Kidney epithelial cell (primary cell): ENCODE measurements around the gene NEDD4L. TPM values are rescaled to one million over a fixed set of nuclear protein-coding genes. Genes with fewer than 3 reads are reported as not detected.

ENCODE experiments used
- DNase-seq: peaks from one replicate; pipeline ENCODE4 v3.0.0-alpha.2; 2010; ENCODE audit warnings: low read depth
- H3K27me3 ChIP-seq: 2 replicates; pipeline ENCODE4 v1.6.0; 2011; ENCODE audit warnings: low read length; ENCODE audit not compliant: control insufficient read depth, insufficient read depth
- H3K36me3 ChIP-seq: 2 replicates; pipeline ENCODE4 v1.5.1; 2011; ENCODE audit warnings: low read length; ENCODE audit not compliant: control insufficient read depth, insufficient read depth
- H3K4me3 ChIP-seq: 2 replicates; pipeline ENCODE4 v1.5.1; 2011; ENCODE audit warnings: low read depth, mild to moderate bottlenecking, control low read depth, low read length
- total RNA-seq: library from RNA; depleted of rRNA; stranded (reverse); fragments of >200 nt; gene quantifications from 2 replicates; pipeline ENCODE4 v1.2.3, GENCODE V29; 2015
- TF ChIP-seq, protein P1 (sequence below): IDR thresholded peaks from 2 replicates; pipeline ENCODE4 v1.5.1; 2011; ENCODE audit warnings: mild to moderate bottlenecking, moderate library complexity, low read length, control low read depth, inconsistent platforms; ENCODE audit not compliant: insufficient read depth, poor library complexity, severe bottlenecking

Gene NEDD4L
- total RNA-seq, 1 donor from 2014 or later: 88.3 TPM

DNA sequence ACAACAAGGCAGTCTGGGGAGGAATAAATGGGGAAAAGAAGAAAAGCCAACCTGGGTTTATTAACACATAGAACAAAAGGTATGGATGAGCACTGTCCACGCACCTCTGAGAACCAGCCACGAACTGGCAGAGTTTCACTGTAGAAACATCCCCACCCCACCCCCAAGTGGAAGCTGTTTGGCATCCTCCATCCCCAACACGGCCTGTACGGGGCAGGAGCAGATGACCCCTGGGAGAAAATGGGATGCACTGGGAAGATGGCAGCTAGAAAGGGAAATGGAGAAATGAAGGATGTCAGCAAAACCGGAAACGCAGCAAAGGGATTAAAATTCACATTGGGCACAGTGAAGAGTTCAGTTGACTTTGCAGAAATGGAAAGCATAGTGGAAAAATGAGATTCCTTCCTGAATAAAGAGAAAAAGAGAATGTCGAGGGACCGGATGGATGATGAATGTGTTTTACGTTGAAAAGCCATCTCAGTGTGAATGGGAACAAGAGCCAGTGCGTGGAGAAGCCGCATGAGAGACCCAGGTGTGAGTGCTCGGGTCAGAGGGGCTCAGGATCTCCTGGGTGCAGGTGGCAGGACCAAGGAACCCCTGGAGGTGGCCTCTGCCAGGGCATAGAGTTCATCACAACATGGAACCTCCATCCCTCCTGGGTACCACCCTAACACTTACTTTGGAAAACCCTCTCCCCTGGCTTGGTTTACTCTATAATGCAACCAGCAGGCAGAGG, 337.8 kb downstream of the NEDD4L start:
- peaks cover 1% of the 10 kb centered on the region for H3K36me3 ChIP-seq
- TF ChIP-seq, protein P1, sequence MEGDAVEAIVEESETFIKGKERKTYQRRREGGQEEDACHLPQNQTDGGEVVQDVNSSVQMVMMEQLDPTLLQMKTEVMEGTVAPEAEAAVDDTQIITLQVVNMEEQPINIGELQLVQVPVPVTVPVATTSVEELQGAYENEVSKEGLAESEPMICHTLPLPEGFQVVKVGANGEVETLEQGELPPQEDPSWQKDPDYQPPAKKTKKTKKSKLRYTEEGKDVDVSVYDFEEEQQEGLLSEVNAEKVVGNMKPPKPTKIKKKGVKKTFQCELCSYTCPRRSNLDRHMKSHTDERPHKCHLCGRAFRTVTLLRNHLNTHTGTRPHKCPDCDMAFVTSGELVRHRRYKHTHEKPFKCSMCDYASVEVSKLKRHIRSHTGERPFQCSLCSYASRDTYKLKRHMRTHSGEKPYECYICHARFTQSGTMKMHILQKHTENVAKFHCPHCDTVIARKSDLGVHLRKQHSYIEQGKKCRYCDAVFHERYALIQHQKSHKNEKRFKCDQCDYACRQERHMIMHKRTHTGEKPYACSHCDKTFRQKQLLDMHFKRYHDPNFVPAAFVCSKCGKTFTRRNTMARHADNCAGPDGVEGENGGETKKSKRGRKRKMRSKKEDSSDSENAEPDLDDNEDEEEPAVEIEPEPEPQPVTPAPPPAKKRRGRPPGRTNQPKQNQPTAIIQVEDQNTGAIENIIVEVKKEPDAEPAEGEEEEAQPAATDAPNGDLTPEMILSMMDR: no peak

DNA sequence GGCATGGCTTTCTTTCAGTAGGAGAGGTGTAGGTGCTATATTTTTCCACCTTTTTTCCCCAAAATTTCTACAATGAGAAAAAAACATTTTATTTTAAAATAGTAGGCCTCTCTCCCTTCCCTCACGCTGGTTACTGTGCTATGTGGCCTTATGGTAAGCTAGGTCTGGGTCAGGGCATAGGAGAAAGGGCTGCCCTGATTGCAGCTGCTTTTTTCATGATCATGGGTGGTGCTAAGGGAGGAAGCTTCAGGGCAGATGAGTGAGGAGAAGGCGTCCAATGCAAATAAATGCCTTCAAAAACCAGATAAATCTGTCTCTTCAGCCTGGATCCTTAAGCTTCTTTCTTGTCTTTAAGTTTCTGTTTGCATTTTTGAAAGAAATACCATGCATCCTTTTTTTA, 338.4 kb downstream of the NEDD4L start:
- Histone ChIP-seq H3K4me3 (no peak overlapping the region), H3K36me3 (peaks cover 1% of the 10 kb centered on the region), H3K27me3 (no peaks in the 10 kb centered on the region)
- TF ChIP-seq, protein P1: no peak
- no peak for DNase-seq

More for the DNA sequence above, 337.8 kb downstream of the NEDD4L start:
- Histone ChIP-seq H3K4me3 (no peak overlapping the region), H3K27me3 (no peaks in the 10 kb centered on the region)
- no peak for DNase-seq

DNA sequence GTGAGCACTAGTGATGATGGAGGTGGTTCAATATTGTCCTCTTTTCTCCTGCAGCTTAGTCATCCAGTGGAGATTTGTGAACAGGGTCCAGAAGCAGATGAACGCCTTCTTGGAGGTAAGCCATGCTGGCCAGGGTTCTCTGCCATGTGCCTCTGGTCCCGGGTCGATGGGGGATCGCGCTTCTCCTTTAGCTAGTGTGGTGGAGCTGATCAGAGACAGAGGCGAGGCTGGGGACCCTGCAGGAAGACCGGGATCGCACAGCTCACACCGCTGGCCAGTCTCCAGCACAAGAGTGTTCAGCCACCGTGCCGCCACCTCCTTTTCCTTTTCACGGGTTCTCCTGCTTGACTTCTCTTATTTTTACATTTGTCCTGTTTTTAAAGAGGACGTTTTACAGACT, 341.4 kb downstream of the NEDD4L start:
- Histone ChIP-seq H3K36me3 (no peaks in the 10 kb centered on the region), H3K27me3 (no peaks in the 10 kb centered on the region), H3K4me3 (no peak overlapping the region)
- TF ChIP-seq, protein P1: no peak
- DNase-seq: no peak

DNA sequence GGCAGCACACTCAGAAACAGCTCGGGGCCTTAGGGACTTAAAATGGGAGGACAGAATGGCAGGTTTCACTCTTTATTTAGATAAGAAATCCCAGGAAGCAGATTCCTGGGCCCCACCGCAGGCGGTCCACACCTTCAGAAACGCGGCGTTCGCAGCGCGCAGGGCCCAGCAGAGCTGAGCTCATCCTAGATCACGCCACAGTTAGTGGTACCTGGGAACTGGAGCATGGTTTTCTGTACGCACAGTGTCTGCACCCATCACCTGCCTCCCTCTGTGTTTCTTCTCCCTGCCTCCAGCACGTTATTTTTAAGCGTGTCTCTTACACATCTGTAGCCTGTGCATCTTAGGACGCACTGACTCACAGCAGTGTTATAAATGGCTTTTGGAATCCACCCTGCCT, 342.8 kb downstream of the NEDD4L start:
- no peaks in the 10 kb centered on the region for H3K27me3 ChIP-seq
- TF ChIP-seq, protein P1: no peak
- no peak overlapping the region for H3K4me3 ChIP-seq
- DNase-seq: no peak
- H3K36me3 ChIP-seq: no peaks in the 10 kb centered on the region

DNA sequence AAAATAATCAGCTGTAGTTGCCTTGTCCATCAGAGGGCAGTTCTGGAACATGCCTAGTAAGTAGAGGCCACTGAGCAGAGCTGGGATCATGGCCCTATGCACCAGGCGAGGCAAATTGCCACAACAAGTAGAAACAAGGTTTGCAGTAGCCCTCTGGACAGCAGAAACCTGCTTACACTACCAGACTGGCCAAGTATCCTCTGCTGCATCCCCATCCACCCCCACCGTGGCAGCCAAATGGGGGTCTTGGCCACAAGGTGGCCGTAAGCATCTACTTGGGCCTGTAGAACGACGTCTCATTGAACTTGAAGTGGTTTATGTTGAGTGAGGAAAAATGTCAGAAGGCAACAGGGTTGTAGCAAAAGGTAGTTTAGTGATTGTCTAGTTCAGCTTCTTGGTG, 343.7 kb downstream of the NEDD4L start:
- DNase-seq: no peak
- no peaks in the 10 kb centered on the region for H3K36me3 ChIP-seq
- H3K27me3 ChIP-seq: no peaks in the 10 kb centered on the region
- TF ChIP-seq, protein P1: no peak
- no peak overlapping the region for H3K4me3 ChIP-seq

DNA sequence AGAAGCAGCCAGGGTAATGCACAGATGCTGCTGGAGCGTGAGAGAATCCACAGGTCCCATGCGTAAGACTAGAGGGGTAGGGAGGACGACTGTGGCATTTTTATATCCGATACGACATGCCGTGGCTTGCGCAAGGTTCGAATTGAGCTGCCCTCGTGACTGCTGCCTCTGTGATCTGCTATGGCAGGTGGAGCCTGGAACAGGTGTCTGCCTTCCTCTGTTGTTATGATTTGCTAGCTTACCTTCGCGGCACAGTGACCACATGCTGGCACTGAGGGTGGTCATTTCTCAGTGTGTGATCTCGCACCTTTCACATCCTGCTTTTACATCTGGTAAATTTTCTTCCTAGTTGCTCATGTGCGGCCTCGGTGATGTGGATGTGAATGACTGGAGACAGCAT, 344.7 kb downstream of the NEDD4L start:
- DNase-seq: no peak
- Histone ChIP-seq H3K4me3 (no peak overlapping the region), H3K27me3 (no peaks in the 10 kb centered on the region), H3K36me3 (no peaks in the 10 kb centered on the region)
- TF ChIP-seq, protein P1: no peak
